T1000 (cell line): ENCODE measurements around the gene PRKAR1B.
"Not testable (repeated sequence)": the region's sequence is repeated elsewhere in the genome, so short reads cannot be mapped to it uniquely, and the experiment has no call there.

ENCODE experiments used
- DNase-seq: peaks from one replicate; lab custom pipeline; 2025; ENCODE audit warnings: mixed read lengths; lab: John Stamatoyannopoulos, UW

PRKAR1B gene

DNA sequence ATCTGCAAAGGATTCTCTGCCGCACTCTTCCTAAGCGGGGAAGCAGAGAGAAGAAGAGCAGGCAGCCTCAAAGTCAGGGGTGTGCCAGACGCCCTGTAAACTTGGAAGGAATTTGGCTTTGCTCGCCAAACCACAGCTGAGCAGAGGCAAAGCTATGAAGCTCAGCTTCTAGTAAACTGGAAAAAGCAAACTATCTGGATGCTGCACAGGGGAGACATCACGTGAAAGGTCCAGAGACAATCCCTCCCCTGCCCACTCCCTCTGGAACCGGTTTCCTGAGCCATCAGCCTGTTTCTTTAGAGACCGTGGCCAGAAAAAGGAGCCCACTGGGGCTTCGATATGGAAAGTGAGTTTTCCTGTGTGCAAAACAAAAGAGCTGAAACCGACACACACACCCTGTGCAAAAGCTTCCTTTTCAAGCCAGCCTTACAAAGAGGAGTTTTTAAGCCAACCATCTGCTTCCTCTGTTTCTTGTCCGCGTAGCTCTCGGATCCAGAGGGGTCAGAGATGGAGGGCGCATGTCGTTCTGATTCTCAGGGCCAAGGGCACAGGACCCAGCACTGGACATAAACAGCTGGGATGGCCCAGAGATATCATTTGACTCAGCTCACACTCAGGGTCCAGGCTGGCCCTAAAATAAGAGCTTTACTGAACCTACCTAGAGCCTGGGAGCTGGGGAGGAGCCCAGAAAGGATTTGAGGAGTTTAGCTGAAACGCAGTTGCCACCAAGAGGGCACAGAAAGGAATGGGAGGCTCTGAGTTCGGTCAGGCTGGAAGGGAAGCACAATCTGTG, 58.7 kb downstream of the PRKAR1B start:
- DNase-seq: no peak

- DNase-seq: no peak
Measured at GRCh38 chr7:666454-667292, 60.4 kb downstream of the PRKAR1B start.

- no peak for DNase-seq
Measured at GRCh38 chr7:665736-666453, 61.2 kb downstream of the PRKAR1B start.

DNA sequence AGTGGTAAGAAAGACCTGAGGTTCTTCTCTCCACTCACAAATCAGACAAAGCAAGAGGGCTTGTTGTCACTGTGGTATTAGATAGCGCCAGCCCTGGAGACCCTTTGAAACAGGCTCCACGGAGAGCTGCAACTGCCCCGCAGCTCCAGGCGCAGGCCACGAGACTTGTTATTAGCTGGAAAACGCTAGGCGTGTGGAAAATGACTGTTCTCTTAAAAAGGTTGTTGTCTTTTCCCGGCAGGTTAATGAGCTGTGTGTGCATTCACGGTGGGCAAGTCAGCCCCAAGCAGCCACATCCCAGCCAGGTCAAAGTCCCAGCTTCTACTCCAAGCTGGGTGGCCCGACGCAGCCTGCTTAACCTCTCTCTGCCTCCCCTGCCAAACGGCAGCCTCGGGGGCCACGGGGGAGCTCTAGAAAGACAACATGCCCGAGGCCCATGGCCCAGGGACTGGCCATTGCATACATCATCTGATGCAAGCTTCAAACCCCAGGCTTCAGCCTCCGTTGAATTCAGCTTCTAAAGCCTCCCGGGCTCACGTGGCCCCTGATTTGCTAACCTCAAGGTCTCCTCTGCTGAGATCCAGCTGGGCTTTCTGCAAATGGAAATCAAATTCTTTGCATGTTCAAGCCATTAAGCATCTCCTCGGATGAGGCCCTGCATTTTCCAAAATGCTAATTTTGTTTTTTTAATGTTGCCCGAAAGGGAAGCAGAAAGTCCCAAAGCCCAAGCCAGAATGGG, 61.9 kb downstream of the PRKAR1B start:
- no peak for DNase-seq

DNA sequence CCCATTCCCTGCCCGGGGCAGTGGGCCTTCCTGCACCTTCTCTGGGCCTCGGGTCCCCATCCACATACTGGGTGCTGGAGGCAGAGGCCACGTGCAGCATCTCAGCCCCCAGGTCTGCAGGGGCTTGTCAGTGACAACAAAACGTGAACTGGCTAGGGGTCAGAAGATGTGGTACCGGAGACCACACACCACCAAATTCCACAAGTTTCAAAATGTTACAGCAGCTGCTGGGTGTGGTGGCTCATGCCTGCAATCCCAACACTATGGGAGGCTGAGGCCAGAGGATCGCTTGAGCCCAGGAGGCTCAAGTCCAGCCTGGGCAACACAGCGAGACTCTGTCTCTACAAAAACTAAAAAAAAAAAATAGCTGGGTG, 62.7 kb downstream of the PRKAR1B start:
- DNase-seq: no peak

- DNase-seq: no peak
Measured at GRCh38 chr7:662576-662975, 64.5 kb downstream of the PRKAR1B start.

GRCh38 chr7:659996-660395, 67.1 kb downstream of the PRKAR1B start:
- no peak for DNase-seq

GRCh38 chr7:659306-659847, 67.7 kb downstream of the PRKAR1B start:
- DNase-seq: no peak

DNA sequence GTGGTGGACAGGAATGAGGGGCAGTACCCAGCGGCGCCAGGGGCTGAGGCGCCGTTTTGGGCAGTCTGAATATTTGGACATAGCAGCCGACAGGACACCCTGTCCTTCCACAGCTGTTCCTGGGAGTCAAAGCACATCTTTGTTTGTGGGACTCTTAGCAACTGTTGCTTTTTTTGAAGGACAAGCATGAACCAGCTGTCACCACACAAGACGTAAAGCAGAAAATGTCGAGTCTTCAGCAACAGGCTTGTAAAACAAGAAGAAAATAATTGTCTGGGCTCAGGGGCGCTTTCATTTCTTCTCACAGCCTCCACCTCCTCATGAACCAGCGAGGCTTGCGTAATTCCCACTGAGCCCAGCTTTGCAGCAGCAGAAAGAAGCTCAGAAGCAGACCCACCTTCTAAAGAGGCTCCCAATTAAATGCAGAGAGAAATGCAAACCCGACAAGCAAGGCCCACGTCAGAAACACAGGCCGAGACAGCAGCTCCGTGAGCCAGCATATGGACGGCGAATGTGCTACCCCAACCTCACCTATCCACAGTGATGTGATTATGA, 69.4 kb downstream of the PRKAR1B start:
- no peak for DNase-seq

- DNase-seq: not testable (repeated sequence)
Measured at GRCh38 chr7:657010-657409, 70.1 kb downstream of the PRKAR1B start.

DNA sequence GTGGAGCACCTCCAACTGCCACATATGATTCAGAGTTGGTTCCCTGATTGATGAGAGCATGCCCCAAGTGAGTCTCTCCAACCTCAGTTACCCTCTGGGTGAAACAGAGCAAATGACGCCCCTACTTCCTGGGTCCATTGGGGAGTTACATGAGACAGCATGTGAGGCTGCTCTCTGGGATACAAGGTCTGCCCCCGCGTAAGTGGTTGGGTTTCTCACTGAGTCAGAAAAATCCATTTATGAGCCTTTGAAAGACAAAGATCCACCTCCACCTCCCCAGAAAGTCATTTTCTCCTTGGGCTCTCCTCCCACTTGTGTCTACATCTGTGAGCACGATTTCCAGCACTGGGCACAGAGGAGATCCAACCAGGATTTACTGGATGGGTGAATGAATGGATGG, 71.3 kb downstream of the PRKAR1B start:
- no peak for DNase-seq

- DNase-seq: no peak
Measured at GRCh38 chr7:653829-654764, 73.0 kb downstream of the PRKAR1B start.

- no peak for DNase-seq
Measured at GRCh38 chr7:652881-653280, 74.2 kb downstream of the PRKAR1B start.

DNA sequence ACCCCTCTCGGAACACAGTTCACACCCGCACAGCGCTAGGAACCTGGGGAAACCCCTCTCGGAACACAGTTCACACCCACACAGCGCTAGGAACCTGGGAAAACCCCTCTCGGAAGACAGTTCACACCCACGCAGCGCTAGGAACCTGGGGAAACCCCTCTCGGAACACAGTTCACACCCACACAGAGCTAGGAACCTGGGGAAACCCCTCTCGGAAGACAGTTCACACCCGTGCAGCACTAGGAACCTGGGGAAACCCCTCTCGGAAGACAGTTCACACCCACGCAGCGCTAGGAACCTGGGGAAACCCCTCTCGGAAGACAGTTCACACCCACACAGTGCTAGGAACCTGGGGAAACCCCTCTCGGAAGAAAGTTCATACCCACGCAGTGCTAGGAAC, 74.9 kb downstream of the PRKAR1B start:
- DNase-seq: not testable (repeated sequence)

- no peak for DNase-seq
Measured at GRCh38 chr7:651032-651728, 75.9 kb downstream of the PRKAR1B start.

DNA sequence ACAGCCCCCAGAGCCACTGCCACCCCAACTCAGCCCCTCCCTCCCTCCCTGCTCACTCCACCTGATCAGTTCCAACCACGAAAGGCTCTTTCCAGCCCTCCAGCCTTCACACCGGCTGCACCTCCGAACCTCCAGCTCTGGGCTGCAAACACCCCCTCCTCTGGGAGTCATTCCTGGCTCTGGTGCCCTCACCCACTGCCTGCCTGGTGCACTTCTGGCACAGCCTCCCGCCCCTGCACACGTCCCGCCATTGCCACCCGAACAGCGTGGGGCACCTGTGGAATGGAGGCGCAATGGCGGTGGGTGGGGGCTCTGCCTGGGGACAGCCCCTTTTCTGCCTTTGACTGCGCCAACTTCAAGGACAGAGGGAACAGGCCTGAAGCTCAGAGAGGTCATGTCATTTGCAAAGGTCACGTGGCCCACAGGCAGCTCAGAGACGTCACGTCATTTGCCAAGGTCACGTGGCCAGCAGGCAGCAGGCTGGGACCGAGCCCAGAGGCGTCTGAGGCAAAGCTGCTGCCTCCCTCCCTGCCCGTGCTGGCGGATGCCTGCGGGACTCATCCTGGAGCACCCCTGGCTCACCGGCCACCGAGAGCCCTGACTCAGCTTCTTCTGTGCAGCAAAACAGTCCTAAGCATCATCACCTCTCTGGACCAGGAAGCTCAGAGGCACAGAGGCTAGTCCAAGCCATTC, 76.6 kb downstream of the PRKAR1B start:
- no peak for DNase-seq

DNA sequence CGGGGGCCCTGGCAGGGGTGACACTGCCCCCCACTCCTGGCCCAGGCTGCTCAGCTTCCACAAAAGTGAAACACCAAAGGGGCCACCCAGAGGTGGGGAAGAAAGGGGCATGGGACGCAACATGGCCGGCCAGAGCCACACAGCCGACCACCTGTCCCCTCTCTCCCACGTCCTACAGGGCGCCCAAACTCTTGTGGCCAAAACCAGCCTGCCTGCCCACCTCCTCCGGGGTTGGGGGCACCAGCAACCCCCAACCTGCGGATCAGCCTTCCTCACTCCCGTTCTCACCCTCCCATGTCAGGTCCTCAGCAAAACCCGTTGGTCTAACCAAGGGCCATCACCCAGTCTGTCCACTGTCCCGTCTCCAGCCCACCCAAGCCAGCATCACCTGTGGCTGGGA, 80.1 kb downstream of the PRKAR1B start:
- DNase-seq: no peak

- DNase-seq: no peak
Measured at GRCh38 chr7:646487-646886, 80.6 kb downstream of the PRKAR1B start.

DNA sequence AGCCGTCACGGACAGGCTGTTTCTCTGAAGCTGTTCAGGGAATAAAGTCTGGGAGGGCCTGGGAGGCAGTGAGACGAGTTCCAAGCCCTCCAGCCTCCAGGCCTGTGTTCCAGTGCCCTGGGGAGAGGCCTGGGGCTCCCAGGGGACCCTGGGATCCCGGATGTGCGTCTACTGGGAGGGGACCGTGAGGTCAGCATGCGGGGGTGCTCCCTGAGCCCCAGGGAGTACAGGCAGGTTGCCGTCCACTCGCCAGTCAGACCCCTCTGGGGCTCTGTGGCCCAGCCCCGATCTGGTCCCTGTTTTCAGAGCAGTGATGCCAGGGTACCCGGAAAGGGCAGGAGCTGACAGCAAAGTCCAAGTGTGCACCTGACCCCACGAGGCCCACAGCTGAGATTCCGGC, 81.5 kb downstream of the PRKAR1B start:
- DNase-seq: no peak
